Measurements from ENCODE around the gene NDE1. TPM values are rescaled to one million over a fixed set of nuclear protein-coding genes. Genes with fewer than 3 reads are reported as not detected.

Gene NDE1
- total and polyA plus RNA-seq, 2 donors (not counting 1 experiment from before 2014, with no cell fraction given), result 33.5 to 149 TPM

DNA sequence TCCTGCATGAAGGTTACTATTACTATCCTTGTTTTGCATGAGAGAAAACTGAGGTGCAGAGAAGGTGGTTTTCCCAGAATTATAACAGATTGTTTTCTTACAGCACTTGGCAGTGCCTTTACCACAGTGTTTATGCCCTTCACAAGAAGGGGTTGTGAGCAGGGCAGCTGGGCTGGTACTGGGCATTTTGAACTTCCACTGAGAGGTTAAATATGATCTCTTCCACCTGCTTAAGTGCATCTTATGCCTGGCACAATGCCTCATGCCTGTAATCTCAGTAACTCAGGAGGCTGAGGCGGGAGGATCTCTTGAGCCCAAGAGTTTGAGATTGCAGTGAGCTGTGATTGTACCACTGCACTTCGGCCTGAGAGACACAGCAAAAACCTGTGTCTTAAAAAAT lies 36.2 kb downstream of the NDE1 start:
- POLR2A ChIA-PET, result no interaction called here

DNA sequence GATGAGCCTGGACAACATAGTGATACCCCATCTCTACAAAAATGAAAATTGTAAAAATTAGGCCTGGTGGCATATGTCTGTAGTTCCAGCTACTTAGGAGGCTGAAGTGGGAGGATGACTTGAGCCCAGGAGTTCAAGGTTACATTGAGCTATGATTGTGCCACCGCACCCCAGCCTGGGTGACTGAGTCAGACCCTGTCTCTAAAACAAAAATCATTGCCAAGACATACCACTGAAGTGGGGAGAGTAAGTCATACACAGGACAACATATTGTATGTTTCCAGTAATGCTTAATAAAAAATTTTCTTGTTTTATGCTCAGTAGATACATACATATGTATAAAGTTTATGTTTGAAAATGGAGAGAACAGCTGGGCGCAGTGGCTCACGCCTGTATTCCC lies 39.2 kb downstream of the NDE1 start:
- H3K4me3 Mint-ChIP-seq, result no peak overlapping the region
- intact Hi-C loops (cut with micrococcal nuclease), result no loop called here
- H3K9me3 Mint-ChIP-seq (ENCODE audit: insufficient read depth), result no peaks in the 10 kb centered on the region
- Histone ChIP-seq H4K20me1 (ENCODE audit: control insufficient read depth, insufficient read depth, low read length, poor library complexity, severe bottlenecking) (peaks cover 29% of the 10 kb centered on the region), H3K9ac (ENCODE audit: low read length) (no peak overlapping the region), H3K27ac (ENCODE audit: low read length in 2 of 2) (no peak overlapping the region), H3K9me3 (ENCODE audit: control extremely low read depth in 1 of 3, control insufficient read depth in 2 of 3, insufficient read depth in 1 of 3, low read length in 2 of 3) (no peaks in the 10 kb centered on the region), H3K4me1 (ENCODE audit: control insufficient read depth in 2 of 2, insufficient read depth in 2 of 2, low read length in 2 of 2) (no peaks in the 10 kb centered on the region), H2AFZ (ENCODE audit: insufficient read depth, low read depth, low read length, poor library complexity, severe bottlenecking) (no peak overlapping the region), H3K4me2 (replicated peaks; ENCODE audit: low read depth, low read length, poor library complexity, severe bottlenecking) (no peak overlapping the region), H3K27me3 (replicated peaks in 1 of 4; ENCODE audit: control extremely low read depth in 1 of 4, control insufficient read depth in 3 of 4, insufficient read depth in 4 of 4, low read length in 3 of 4) (no peaks in the 10 kb centered on the region), H3K36me3 (replicated peaks in 1 of 2; ENCODE audit: control extremely low read depth in 1 of 2, control insufficient read depth in 1 of 2, extremely low read depth in 1 of 2, insufficient read depth in 2 of 2, low read length in 1 of 2) (peaks cover 3 to 89% of the 10 kb centered on the region in 2 experiments), H3K4me3 (ENCODE audit: control extremely low read depth in 1 of 5, extremely low read depth in 1 of 5, insufficient read depth in 1 of 5, low read depth in 2 of 5, low read length in 4 of 5) (no peak overlapping the region), H3K79me2 (ENCODE audit: control insufficient read depth, insufficient read depth, low read length) (peaks cover 57% of the 10 kb centered on the region)
- WGBS (ENCODE audit: insufficient coverage), result no CpG with 5 or more reads among the region's 3 CpGs
- TF ChIP-seq, protein P1, sequence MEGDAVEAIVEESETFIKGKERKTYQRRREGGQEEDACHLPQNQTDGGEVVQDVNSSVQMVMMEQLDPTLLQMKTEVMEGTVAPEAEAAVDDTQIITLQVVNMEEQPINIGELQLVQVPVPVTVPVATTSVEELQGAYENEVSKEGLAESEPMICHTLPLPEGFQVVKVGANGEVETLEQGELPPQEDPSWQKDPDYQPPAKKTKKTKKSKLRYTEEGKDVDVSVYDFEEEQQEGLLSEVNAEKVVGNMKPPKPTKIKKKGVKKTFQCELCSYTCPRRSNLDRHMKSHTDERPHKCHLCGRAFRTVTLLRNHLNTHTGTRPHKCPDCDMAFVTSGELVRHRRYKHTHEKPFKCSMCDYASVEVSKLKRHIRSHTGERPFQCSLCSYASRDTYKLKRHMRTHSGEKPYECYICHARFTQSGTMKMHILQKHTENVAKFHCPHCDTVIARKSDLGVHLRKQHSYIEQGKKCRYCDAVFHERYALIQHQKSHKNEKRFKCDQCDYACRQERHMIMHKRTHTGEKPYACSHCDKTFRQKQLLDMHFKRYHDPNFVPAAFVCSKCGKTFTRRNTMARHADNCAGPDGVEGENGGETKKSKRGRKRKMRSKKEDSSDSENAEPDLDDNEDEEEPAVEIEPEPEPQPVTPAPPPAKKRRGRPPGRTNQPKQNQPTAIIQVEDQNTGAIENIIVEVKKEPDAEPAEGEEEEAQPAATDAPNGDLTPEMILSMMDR (IDR thresholded peaks at IDR 0.05), result no peak
- TF ChIP-seq EZH2 (IDR thresholded peaks at IDR 0.05; ENCODE audit: borderline replicate concordance, insufficient read depth, low read depth, low read length, poor library complexity, severe bottlenecking), result no peak
- ChIA-PET CTCF (interaction anchor here (1.6 to 2.6 kb wide), 2 partner anchors 15 to 262 kb away, joined by 5 to 15 read pairs; no protein-coding TSS in a partner anchor), POLR2A (no interaction called here)
- H3K27ac Mint-ChIP-seq, result no peak overlapping the region
- ATAC-seq (ENCODE audit: low read depth) (no peak), DNase-seq (no peak)
- no peaks in the 10 kb centered on the region for H3K4me1 Mint-ChIP-seq
- no peaks in the 10 kb centered on the region for H3K27me3 Mint-ChIP-seq

More for the DNA sequence above, 36.2 kb downstream of the NDE1 start:
- no peak overlapping the region for H3K27ac ChIP-seq (ENCODE audit: low read length in 2 of 2)
- no peaks in the 10 kb centered on the region for H3K4me1 ChIP-seq (ENCODE audit: control insufficient read depth in 2 of 2, insufficient read depth in 2 of 2, low read length in 2 of 2)
- H4K20me1 ChIP-seq (ENCODE audit: control insufficient read depth, insufficient read depth, low read length, poor library complexity, severe bottlenecking), result peaks cover 34% of the 10 kb centered on the region
- ATAC-seq (ENCODE audit: low read depth) (no peak), DNase-seq (no peak)
- no peak overlapping the region for H3K4me3 ChIP-seq (ENCODE audit: control extremely low read depth in 1 of 5, extremely low read depth in 1 of 5, insufficient read depth in 1 of 5, low read depth in 2 of 5, low read length in 4 of 5)
- CTCF ChIA-PET, result interaction anchor here (0.5 kb wide), 1 partner anchor 1069 kb away, joined by 4 read pairs; no protein-coding TSS in a partner anchor
- TF ChIP-seq, protein P1 (IDR thresholded peaks at IDR 0.05), result no peak
- no peak for TF ChIP-seq EZH2 (IDR thresholded peaks at IDR 0.05; ENCODE audit: borderline replicate concordance, insufficient read depth, low read depth, low read length, poor library complexity, severe bottlenecking)
- H3K4me1 Mint-ChIP-seq, result peaks cover 5% of the 10 kb centered on the region
- WGBS (ENCODE audit: insufficient coverage), result 100% methylated on average over 1 of the region's 2 CpGs
- intact Hi-C loops (cut with micrococcal nuclease), result no loop called here
- H3K9me3 ChIP-seq (ENCODE audit: control extremely low read depth in 1 of 3, control insufficient read depth in 2 of 3, insufficient read depth in 1 of 3, low read length in 2 of 3), result no peaks in the 10 kb centered on the region
- H3K4me2 ChIP-seq (replicated peaks; ENCODE audit: low read depth, low read length, poor library complexity, severe bottlenecking), result no peak overlapping the region
- no peaks in the 10 kb centered on the region for H3K27me3 Mint-ChIP-seq
- no peak overlapping the region for H3K27ac Mint-ChIP-seq
- no peak overlapping the region for H3K9ac ChIP-seq (ENCODE audit: low read length)
- no peak overlapping the region for H2AFZ ChIP-seq (ENCODE audit: insufficient read depth, low read depth, low read length, poor library complexity, severe bottlenecking)
- peaks cover 70% of the 10 kb centered on the region for H3K79me2 ChIP-seq (ENCODE audit: control insufficient read depth, insufficient read depth, low read length)
- no peak overlapping the region for H3K4me3 Mint-ChIP-seq
- H3K9me3 Mint-ChIP-seq (ENCODE audit: insufficient read depth), result no peaks in the 10 kb centered on the region
- no peaks in the 10 kb centered on the region for H3K27me3 ChIP-seq (replicated peaks in 1 of 4; ENCODE audit: control extremely low read depth in 1 of 4, control insufficient read depth in 3 of 4, insufficient read depth in 4 of 4, low read length in 3 of 4)
- H3K36me3 ChIP-seq (replicated peaks in 1 of 2; ENCODE audit: control extremely low read depth in 1 of 2, control insufficient read depth in 1 of 2, extremely low read depth in 1 of 2, insufficient read depth in 2 of 2, low read length in 1 of 2), result peaks cover 3 to 84% of the 10 kb centered on the region in 2 experiments
